AG09309 (cell line): ENCODE results near the gene DENND1C.
A peak's percentile ranks its signal among the peaks of the same experiment; 100 is the strongest.
"Not testable (repeated sequence)": the region's sequence is repeated elsewhere in the genome, so short reads cannot be mapped to it uniquely, and the experiment has no call there.

Source experiments
- DNase-seq: peaks from one replicate; pipeline ENCODE4 v3.0.0-alpha.2; 2010; ENCODE audit warnings: low read depth
- H3K4me3 ChIP-seq: 2 replicates; pipeline ENCODE4 v1.5.1; 2011; ENCODE audit warnings: mild to moderate bottlenecking, low read depth, low read length, moderate library complexity; ENCODE audit not compliant: control insufficient read depth
- CTCF ChIP-seq: IDR thresholded peaks from 2 replicates; pipeline ENCODE4 v1.5.1; 2011; ENCODE audit warnings: mild to moderate bottlenecking, low read depth, low read length, inconsistent platforms; ENCODE audit not compliant: insufficient read depth, control insufficient read depth; ENCODE audit errors: missing control alignments

DENND1C gene

GRCh38 chr19:6516659-6517291 lies 35.2 kb upstream of the DENND1C start:
- DNase-seq, result peak; percentile 27
- H3K4me3 ChIP-seq, result peak overlapping the region; percentile 70
- peak; percentile 99 for TF ChIP-seq CTCF

GRCh38 chr19:6516018-6516658 lies 34.6 kb upstream of the DENND1C start:
- peak overlapping the region; percentile 70 for H3K4me3 ChIP-seq
- DNase-seq, result peak; percentile 46
- no peak for TF ChIP-seq CTCF

- H3K4me3 ChIP-seq, result no peak overlapping the region
- no peak for DNase-seq
- TF ChIP-seq CTCF, result no peak
Observed at GRCh38 chr19:6514926-6515544, 33.4 kb upstream of the DENND1C start.

- H3K4me3 ChIP-seq, result no peak overlapping the region
- no peak for DNase-seq
- TF ChIP-seq CTCF, result no peak
Observed at GRCh38 chr19:6514089-6514488, 32.5 kb upstream of the DENND1C start.

GRCh38 chr19:6510618-6511017 lies 29.0 kb upstream of the DENND1C start:
- TF ChIP-seq CTCF, result no peak

GRCh38 chr19:6509118-6509971 lies 27.8 kb upstream of the DENND1C start:
- no peak for DNase-seq
- TF ChIP-seq CTCF, result no peak

More at GRCh38 chr19:6510618-6511017, 29.0 kb upstream of the DENND1C start:
- DNase-seq, result no peak
- H3K4me3 ChIP-seq, result no peak overlapping the region

GRCh38 chr19:6508028-6508771 lies 26.6 kb upstream of the DENND1C start:
- DNase-seq, H3K4me3 ChIP-seq: not testable (repeated sequence)

More at GRCh38 chr19:6509118-6509971, 27.8 kb upstream of the DENND1C start:
- H3K4me3 ChIP-seq, result no peak overlapping the region
